Measurements from ENCODE around the gene HYKK. TPM values are rescaled to one million over a fixed set of nuclear protein-coding genes. Genes with fewer than 3 reads are reported as not detected.

HYKK gene
- total and polyA plus RNA-seq, 9 of the 15 experiments (the other 6 are each of a cell fraction or from before 2014, with no cell fraction given), result 1.9 to 6.1 (median 4.3) TPM

DNA sequence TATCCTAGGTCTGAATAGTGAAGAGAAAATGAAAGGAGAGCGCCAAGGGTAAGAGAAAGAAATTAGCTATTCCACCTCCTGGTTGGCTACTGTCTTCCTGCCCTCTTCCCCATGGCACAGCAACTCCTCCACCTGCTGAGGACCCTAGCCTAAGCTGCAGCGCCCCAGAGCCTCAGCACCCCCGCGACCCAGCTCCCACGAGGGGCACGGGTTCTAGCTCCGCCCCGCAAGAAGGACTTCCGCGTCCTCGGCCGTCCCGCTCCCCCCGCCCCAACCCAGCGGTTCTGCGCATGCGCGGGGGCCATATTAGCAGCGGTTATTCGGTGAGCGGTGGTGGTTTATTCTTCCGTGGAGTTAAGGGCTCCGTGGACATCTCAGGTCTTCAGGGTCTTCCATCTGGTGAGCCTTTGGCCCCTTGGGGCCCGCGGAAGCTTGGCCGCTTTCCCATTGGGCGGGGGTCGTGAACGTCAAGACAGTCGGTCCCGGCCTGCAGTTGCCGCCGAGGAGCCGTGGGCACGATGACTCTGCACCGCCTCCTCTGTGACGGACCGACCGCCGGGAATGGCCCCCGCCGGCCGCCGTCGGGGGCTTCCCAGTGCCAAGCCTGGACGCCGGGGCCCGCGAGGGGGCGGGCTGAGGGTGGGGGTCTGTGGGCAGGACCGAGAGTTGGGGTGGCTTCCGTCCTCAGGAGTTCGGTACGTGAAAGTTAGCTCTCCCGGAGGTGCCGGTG is 32.9 kb downstream of the HYKK start, which contains the start of gene PSMA4 (continued):
- no peak for TF ChIP-seq MEF2A (IDR thresholded peaks at IDR 0.05; ENCODE audit: control insufficient read depth, low read depth, low read length)
- no peak for TF ChIP-seq NR2F6 (CRISPR knock-in tag; IDR thresholded peaks at IDR 0.05)
- TF ChIP-seq POLR2AphosphoS2 (IDR thresholded peaks at IDR 0.05; ENCODE audit: low read length), result 0 out of 2 replicates have a peak, but pooled peaks have one; percentile 68
- TF ChIP-seq ZNF121 (CRISPR knock-in tag; conservative IDR thresholded peaks at IDR 0.05), result no peak
- peak; percentile 44; the same call in 1 of the 2 replicates for TF ChIP-seq ATF7 (IDR thresholded peaks at IDR 0.05)
- no peak for TF ChIP-seq POLR3A (IDR thresholded peaks at IDR 0.05; ENCODE audit: borderline replicate concordance, extremely low read depth, insufficient read depth, insufficient read length)
- TF ChIP-seq MCM3 (IDR thresholded peaks at IDR 0.05), result no peak
- no peak for TF ChIP-seq ZNF75A (CRISPR knock-in tag; IDR thresholded peaks at IDR 0.05)
- no peak for TF ChIP-seq RHOXF2B (CRISPR knock-in tag; conservative IDR thresholded peaks at IDR 0.05)
- no peak for TF ChIP-seq STAT5B (CRISPR knock-in tag; IDR thresholded peaks at IDR 0.05)
- TF ChIP-seq NFYB (IDR thresholded peaks at IDR 0.05; ENCODE audit: extremely low read depth, insufficient read length), result no peak
- no peak for TF ChIP-seq ZNF217 (CRISPR knock-in tag; IDR thresholded peaks at IDR 0.05)
- no peak for TF ChIP-seq EZH2 (IDR thresholded peaks at IDR 0.05; ENCODE audit: borderline replicate concordance, low read depth, low read length)
- TF ChIP-seq NFE2L1 (tag; IDR thresholded peaks at IDR 0.05; ENCODE audit: borderline replicate concordance, low read depth), result no peak
- TF ChIP-seq TCFL5 (CRISPR knock-in tag; conservative IDR thresholded peaks at IDR 0.05), result no peak
- TF ChIP-seq, protein P1, sequence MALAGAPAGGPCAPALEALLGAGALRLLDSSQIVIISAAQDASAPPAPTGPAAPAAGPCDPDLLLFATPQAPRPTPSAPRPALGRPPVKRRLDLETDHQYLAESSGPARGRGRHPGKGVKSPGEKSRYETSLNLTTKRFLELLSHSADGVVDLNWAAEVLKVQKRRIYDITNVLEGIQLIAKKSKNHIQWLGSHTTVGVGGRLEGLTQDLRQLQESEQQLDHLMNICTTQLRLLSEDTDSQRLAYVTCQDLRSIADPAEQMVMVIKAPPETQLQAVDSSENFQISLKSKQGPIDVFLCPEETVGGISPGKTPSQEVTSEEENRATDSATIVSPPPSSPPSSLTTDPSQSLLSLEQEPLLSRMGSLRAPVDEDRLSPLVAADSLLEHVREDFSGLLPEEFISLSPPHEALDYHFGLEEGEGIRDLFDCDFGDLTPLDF (CRISPR knock-in tag; IDR thresholded peaks at IDR 0.05), result no peak
- peak; percentile 97 for TF ChIP-seq SUPT5H (IDR thresholded peaks at IDR 0.05)
- no peak for TF ChIP-seq ESRRB (CRISPR knock-in tag; IDR thresholded peaks at IDR 0.05; ENCODE audit: borderline replicate concordance)
- TF ChIP-seq BDP1 (IDR thresholded peaks at IDR 0.05; ENCODE audit: insufficient read depth, insufficient read length), result no peak
- TF ChIP-seq MAZ (CRISPR knock-in tag; conservative IDR thresholded peaks at IDR 0.05 in 1 of 2, IDR thresholded peaks at IDR 0.05 in 1 of 2), result peak; percentile 82 to 84
- TF ChIP-seq SIN3A (IDR thresholded peaks at IDR 0.05; ENCODE audit: borderline replicate concordance in 2 of 2, control insufficient read depth in 1 of 2, low read depth in 2 of 2, low read length in 2 of 2), result peak; percentile 31 to 51; a peak in 2 of 4 replicates
- no peak; the same call in 1 of the 2 replicates for TF ChIP-seq DPF2 (IDR thresholded peaks at IDR 0.05)
- peak; percentile 43; the same call in 1 of the 2 replicates for TF ChIP-seq ETV5 (CRISPR knock-in tag; IDR thresholded peaks at IDR 0.05; ENCODE audit: low read depth)
- no peak for TF ChIP-seq ZNF224 (CRISPR knock-in tag; IDR thresholded peaks at IDR 0.05)
- TF ChIP-seq RBFOX2 (IDR thresholded peaks at IDR 0.05; ENCODE audit: low read depth, low read length), result peak; percentile 95
- TF ChIP-seq, protein P2, sequence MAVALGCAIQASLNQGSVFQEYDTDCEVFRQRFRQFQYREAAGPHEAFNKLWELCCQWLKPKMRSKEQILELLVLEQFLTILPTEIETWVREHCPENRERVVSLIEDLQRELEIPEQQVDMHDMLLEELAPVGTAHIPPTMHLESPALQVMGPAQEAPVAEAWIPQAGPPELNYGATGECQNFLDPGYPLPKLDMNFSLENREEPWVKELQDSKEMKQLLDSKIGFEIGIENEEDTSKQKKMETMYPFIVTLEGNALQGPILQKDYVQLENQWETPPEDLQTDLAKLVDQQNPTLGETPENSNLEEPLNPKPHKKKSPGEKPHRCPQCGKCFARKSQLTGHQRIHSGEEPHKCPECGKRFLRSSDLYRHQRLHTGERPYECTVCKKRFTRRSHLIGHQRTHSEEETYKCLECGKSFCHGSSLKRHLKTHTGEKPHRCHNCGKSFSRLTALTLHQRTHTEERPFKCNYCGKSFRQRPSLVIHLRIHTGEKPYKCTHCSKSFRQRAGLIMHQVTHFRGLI (CRISPR knock-in tag; IDR thresholded peaks at IDR 0.05), result no peak
- no peak for TF ChIP-seq HMG20B (CRISPR knock-in tag; IDR thresholded peaks at IDR 0.05)
- no peak for TF ChIP-seq HSF4 (CRISPR knock-in tag; IDR thresholded peaks at IDR 0.05; ENCODE audit: borderline replicate concordance)
- peak; percentile 96 for TF ChIP-seq PHF8 (IDR thresholded peaks at IDR 0.05; ENCODE audit: borderline replicate concordance, low read length)
